AG04449 (cell line): Measurements from ENCODE around the gene LUC7L3.

Source experiments
- CTCF ChIA-PET: fragments of 350-600 bp; formaldehyde crosslinking; extraction: SDS; loops from one replicate; lab custom pipeline; 2021; ENCODE audit warnings: antibody characterized with exemption; lab: Yijun Ruan, JAX
- POLR2A ChIA-PET: fragments of 400-600, 350-600 bp; formaldehyde crosslinking; extraction: SDS; loops from one replicate; lab custom pipeline; 2020; ENCODE audit warnings: antibody characterized with exemption, inconsistent platforms; lab: Yijun Ruan, JAX
- DNase-seq: peaks from one replicate; pipeline ENCODE4 v3.0.0-alpha.2; 2010; ENCODE audit warnings: low read depth, low spot score
- H3K4me3 ChIP-seq: 2 replicates; pipeline ENCODE4 v1.5.1; 2011; ENCODE audit warnings: low read depth, mild to moderate bottlenecking, control low read depth, low read length
- TF ChIP-seq, protein P1 (sequence below): IDR thresholded peaks from one replicate; pipeline ENCODE4 v1.5.1; 2011; ENCODE audit warnings: mild to moderate bottlenecking, moderate library complexity, low read length, control low read depth, inconsistent platforms; ENCODE audit not compliant: insufficient read depth; ENCODE audit errors: missing control alignments

LUC7L3 gene

DNA sequence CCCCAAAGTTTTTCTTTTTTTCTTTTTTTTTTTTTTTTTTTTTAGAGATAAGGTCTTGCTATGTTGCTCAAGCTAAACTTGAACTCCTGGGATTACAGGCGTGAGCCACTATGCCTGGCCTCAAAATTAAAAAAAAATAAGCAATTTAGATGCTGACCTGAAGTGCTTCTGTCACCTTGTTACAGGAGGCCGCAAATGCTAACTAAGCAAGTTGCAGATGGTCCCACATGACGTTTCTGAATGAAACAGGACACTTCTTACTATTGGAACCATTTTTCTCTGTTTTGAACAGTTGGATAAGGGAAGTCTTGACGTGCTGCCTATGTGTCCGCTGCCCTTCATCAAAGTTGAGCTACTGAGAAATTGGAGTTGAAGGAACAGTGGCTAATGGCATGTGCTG is 39.1 kb downstream of the LUC7L3 start:
- no peak overlapping the region for H3K4me3 ChIP-seq
- ChIA-PET CTCF (interaction anchor here (1.1 to 1.3 kb wide), 2 partner anchors 24 to 208 kb away, joined by 3 to 6 read pairs; no protein-coding TSS in a partner anchor), POLR2A (no interaction called here)
- TF ChIP-seq, protein P1, sequence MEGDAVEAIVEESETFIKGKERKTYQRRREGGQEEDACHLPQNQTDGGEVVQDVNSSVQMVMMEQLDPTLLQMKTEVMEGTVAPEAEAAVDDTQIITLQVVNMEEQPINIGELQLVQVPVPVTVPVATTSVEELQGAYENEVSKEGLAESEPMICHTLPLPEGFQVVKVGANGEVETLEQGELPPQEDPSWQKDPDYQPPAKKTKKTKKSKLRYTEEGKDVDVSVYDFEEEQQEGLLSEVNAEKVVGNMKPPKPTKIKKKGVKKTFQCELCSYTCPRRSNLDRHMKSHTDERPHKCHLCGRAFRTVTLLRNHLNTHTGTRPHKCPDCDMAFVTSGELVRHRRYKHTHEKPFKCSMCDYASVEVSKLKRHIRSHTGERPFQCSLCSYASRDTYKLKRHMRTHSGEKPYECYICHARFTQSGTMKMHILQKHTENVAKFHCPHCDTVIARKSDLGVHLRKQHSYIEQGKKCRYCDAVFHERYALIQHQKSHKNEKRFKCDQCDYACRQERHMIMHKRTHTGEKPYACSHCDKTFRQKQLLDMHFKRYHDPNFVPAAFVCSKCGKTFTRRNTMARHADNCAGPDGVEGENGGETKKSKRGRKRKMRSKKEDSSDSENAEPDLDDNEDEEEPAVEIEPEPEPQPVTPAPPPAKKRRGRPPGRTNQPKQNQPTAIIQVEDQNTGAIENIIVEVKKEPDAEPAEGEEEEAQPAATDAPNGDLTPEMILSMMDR = no peak
- no peak for DNase-seq

DNA sequence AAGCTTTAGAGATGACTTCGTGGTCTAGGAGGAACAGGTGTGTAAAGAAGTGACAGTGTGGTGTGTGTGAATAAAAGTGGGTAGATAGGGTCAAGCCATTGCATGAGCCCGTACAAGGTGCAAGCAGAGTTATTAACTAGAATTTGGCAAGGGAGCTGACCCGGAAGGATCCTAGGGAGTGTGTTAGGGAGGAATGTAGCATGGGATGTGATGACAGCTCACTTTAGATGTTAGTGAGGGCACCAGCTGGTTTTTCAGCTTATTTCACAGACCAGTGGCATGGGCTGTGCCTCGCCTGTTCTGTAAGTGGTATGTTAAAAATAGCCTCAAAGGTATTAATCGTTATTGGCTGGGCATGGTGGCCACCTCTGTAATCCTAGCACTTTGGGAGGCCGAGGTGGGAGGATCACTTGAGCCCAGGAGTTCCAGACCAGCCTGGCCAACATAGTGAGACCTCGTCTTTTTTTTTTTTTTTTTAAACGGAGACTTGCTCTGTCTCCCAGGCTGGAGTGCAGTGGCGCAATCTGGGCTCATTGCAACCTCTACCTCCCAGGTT is 39.7 kb downstream of the LUC7L3 start:
- no peak overlapping the region for H3K4me3 ChIP-seq
- CTCF ChIA-PET = interaction anchor here (1.1 to 1.3 kb wide), 2 partner anchors 24 to 209 kb away, joined by 3 to 6 read pairs; no protein-coding TSS in a partner anchor
- POLR2A ChIA-PET = no interaction called here
- DNase-seq = no peak
- TF ChIP-seq, protein P1 = no peak

DNA sequence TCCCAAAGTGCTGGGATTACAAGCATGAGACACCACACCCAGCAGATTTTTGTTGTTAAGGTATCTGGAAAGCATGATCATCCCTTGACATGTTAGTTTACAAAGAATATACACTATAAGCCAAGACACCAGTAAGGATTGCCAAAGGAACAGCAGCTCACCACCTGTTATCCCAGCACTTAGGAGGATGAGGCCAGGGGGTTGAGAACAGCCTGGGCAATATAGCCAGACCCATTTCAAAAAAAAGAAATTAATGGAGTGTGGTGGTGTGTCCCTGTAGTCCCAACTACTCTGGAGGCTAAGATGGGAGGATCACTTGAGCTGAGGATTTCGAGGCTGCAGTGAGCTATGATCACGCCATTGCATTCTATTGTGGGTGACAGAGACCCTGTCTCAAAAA is 42.8 kb downstream of the LUC7L3 start:
- ChIA-PET POLR2A (no interaction called here), CTCF (interaction anchor here (1.0 to 5.0 kb wide), 6 partner anchors 21 to 280 kb away, joined by 3 to 38 read pairs (median 4); partner anchors contain the start of gene SPATA20)
- TF ChIP-seq, protein P1 = no peak
- DNase-seq = no peak
- H3K4me3 ChIP-seq = no peak overlapping the region

DNA sequence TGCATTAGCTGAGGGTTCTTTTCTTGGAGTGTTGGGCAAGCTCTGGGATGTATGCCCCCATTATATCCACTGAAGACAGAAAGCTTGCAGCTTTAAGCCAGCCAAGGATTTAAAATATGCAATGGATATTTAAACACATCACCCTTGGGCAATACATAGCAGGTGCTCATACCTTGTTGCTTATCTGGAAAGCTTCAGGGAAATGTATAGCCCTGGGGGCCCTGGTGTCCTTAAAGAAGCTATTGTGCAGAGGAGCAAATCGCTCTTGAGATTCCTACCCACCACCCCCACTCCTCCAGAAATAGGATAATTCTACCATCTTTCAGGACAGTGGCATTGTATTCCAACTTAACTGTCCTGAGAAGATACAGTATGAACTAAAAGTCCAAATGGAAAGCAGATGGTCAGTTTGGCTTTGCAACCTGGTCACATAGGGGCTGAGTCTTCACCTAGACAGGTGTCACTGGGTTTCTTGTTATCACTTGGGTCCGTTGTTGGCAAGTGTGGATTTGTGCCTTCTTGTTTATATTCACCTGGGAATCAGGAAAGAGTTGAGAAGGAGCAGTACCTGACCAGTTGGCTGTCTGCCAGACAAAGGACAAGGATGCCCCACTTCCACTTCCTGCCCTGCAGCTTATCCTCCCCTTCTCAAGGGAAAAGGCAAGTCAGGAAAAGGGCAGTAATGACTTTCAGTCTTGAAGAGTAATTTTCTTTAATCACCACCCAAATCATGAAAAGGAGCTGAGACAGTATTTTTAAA is 44.5 kb downstream of the LUC7L3 start:
- no peak overlapping the region for H3K4me3 ChIP-seq
- ChIA-PET POLR2A (interaction anchor here (0.7 to 1.5 kb wide), 4 partner anchors 9 to 103 kb away, joined by 3 to 4 read pairs (median 3); partner anchors contain the start of genes ANKRD40 and TOB1), CTCF (interaction anchor here (0.7 to 5.0 kb wide), 9 partner anchors 15 to 282 kb away, joined by 3 to 38 read pairs (median 3); no protein-coding TSS in a partner anchor)
- no peak for DNase-seq
- TF ChIP-seq, protein P1 = no peak

DNA sequence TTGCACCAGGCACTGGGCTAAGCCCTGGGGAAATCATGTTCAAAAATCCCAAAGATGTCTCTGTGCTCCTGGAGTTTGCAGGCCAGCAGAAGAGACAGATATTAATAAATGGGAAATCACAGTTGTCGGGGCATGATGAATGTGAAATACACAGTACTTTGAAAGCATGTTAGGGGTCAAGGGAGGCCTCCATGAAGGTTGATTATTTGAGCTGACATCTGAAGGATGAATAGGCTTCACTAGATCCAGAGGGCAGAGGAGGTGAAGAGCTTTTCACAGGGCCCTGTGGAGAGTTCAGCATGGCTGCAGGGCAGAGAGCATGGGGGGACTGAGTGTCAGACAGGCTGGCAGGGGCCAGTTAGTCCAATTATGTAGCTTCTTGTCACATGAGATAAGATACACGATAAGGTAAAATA is 45.3 kb downstream of the LUC7L3 start:
- CTCF ChIA-PET = interaction anchor here (0.7 to 5.0 kb wide), 5 partner anchors 19 to 87 kb away, joined by 3 to 38 read pairs (median 3); no protein-coding TSS in a partner anchor
- no peak for DNase-seq
- TF ChIP-seq, protein P1 = no peak
- POLR2A ChIA-PET = no interaction called here
- no peak overlapping the region for H3K4me3 ChIP-seq
